GDM1 (cell line): ENCODE measurements around the gene APLF.
"Not testable (repeated sequence)": the region's sequence is repeated elsewhere in the genome, so short reads cannot be mapped to it uniquely, and the experiment has no call there.

Source experiments
- DNase-seq: peaks from one replicate; lab custom pipeline; 2025; lab: John Stamatoyannopoulos, UW

The APLF gene

DNA sequence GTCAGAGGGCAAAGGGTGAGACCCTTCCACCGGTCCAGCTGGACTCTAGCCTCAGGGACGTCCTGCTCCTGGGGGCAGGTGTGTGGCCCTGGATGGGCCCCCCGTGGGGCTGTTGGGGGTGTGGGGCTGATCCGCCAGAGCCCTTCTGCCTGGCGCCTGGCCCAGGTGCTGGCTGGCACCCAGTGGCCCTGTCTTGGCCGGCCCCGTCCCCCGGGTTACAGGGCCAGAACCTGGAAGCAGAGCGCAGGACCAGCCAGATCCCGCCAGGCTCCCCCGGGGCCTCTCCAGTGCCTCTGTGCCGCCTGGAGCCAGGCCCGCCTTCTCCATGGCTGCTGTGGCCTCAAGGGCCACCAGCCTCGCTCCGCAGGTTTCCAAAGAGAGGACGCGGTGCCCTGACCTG, 62.3 kb downstream of the APLF start:
- not testable (repeated sequence) for DNase-seq

DNA sequence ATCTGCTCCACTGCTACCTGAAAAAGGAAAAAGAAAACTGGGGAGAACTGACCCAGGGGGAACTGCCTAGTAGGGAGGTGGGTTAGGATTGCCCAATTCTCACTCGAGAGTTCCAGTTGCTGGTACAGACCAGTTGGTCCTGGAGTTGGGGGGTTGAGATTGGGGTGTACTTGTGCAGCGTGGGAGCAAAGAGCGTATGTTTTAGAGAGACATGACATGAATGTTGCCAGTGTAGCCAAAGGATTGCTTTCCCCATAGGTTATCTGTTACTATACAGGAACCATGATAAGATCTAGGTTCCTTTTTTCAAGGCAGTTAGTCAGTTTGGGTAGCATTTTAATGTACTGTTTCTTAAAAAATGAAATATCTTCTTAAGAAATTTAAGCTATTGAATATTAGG, 68.6 kb downstream of the APLF start:
- peak; percentile 13 for DNase-seq

- DNase-seq, result no peak
Observed at GRCh38 chr2:68537011-68537410, 69.6 kb downstream of the APLF start.

GRCh38 chr2:68537809-68538208, 70.4 kb downstream of the APLF start:
- DNase-seq, result no peak

DNA sequence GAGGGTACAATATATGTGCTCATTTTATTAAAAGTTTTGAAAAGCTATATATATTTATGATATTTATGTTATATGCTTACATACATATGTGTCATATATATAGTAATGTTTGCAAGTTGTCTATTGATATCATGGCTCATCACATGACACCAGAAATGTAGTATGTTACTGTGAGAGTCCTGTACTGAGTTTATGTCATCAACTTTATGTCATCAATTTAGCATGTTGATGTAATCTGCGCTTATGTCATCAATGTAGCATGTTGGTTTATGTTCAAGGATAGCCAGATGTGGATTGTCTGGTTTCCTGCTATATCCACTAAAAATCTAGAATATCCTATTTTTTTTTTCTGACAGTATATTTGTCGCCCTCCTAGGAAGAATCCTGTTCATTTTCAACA, 77.4 kb downstream of the APLF start:
- DNase-seq, result no peak

GRCh38 chr2:68548396-68548795, 81.0 kb downstream of the APLF start:
- DNase-seq, result no peak

GRCh38 chr2:68553098-68553497, 85.7 kb downstream of the APLF start:
- no peak for DNase-seq

DNA sequence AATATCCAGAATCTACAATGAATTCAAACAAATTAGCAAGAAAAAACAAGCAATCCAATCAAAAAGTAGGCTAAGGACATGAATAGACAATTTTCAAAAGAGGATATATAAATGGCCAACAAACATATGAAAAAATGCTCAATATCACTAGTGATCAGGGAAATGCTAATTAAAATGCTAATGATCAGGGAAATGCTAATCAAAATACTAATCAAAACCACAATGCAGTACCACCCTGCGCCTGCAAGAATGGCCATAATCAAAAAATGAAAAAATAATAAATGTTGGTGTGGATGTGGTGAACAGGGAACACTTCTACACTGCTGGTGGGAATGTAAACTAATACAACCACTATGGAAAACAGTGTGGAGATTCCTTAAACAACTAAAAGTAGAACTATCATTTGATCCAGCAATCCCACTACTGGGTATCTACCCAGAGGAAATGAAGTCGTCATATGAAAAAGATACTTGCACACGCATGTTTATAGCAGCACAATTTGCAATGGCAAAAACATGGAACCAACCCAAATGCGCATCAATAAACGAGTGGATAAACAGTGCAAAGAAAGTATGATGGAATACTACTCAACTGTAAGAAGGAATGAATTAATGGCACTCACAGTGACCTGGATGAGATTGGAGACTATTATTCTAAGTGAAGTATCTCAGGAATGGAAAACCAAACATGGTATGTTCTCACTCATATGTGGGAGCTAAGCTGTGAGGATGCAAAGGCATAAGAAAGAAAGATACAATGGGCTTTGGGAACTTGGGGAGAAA, 88.2 kb downstream of the APLF start:
- DNase-seq, result not testable (repeated sequence)

- DNase-seq, result no peak
Observed at GRCh38 chr2:68556381-68556780, 89.0 kb downstream of the APLF start.

DNA sequence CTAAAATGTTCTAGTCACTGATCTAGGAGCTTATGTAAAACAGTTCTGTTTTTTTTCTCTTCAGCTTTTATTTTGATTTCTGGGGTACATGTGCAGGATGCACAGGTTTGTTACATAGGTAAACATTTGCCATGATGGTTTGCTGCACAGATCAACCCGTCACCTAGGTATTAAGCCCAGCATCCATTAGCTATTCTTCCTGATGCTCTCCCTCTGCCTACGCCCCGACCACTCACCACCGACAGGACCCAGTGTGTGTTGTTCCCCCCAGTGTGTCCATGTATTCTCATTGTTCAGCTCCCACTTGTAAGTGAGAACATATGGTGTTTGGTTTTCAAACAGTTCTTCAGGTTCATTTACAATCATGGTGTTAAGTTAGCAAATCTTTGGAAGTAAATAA, 91.2 kb downstream of the APLF start:
- no peak for DNase-seq

- DNase-seq, result no peak
Observed at GRCh38 chr2:68559692-68560091, 92.3 kb downstream of the APLF start.

DNA sequence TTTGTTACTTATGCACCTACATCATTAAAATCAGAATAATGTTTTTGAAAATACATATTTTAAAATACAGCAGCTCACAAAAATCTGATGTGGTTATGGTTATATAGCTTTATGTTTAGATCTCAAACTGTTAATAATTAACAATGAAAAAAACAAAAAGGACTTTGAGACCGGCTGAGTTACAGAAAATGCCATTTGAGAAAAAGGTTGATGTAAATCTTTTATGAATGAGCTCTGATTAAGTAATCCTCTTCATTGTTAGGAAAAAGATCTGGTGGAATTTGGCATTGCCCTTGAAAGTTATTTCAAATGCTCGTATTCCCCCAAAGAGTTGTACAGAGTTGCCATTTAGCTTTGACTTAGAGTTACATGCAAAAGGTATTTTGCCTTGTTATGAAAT, 93.2 kb downstream of the APLF start:
- DNase-seq, result no peak

DNA sequence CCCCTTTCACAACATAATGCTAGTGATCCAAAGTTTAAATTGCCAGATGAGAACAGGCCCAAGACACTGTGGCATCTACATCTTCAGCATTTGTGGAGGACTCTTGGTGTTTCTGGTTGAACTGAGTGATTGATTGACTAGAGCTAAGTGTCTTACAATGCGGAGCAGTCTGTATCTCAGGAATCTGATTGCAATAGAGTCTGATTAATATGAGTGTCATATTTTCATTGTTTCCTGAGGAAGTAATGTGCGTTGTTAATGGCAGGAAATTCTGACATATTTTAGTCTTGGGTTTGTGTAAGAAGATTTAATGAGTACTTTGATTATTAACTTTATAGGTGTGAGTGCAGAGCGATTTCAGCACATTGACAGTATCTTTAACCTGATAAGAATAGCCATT, 94.0 kb downstream of the APLF start:
- no peak for DNase-seq

GRCh38 chr2:68562934-68563333, 95.5 kb downstream of the APLF start:
- DNase-seq, result no peak

DNA sequence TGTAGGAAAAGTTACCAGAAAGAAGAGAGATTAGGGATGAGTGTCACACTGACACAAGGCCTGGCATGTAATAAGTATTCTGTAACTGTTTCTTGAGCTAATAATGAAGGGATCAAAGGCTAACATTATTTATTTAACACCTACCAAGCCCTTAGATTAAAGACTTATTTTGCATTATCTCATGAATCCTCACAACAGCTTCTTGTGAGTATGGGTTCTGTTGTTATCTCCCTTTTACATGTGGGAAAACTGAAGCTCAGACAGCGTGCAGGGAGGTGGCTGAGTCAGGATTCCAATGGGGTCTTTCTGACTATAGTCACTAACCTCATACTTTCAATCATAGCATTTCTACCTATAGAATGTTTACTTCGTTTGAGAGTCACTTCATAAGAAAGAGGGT, 97.0 kb downstream of the APLF start:
- DNase-seq, result no peak

DNA sequence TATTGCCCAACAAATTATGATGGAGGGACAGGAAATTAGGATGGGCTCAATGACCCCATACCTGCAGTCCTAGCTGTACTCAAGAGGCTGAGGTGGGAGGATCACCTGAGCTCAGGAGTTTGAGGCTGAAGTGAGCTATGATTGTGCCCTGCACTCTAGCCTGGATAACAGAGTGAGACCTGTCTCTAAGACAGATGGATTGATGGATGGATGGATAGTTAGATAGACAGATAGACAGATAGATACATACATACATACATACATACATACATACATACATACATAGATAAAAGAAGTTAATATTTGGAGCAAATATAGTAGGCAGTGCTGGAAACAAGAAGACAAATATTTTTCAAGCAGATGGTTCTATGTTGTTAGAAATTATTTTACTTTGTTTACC, 97.9 kb downstream of the APLF start:
- no peak for DNase-seq

DNA sequence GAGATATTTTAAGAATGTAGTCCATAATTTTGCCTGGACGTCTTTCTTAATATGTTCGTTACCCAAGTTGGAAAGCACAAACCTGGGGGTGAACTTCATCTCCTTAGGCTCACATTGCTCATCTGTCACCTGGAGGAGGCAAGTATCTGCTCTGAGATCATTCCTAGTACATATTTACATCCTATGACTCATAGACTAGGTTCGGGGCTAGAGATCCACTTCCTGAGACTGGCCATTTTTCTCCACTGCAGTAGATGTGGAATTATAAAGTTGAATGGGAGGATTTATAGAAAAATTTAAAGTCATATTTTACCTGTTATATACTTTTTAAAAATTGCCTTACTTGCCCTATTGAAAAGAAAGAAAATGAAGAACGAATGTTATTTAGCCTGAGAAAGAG, 98.5 kb downstream of the APLF start:
- no peak for DNase-seq

DNA sequence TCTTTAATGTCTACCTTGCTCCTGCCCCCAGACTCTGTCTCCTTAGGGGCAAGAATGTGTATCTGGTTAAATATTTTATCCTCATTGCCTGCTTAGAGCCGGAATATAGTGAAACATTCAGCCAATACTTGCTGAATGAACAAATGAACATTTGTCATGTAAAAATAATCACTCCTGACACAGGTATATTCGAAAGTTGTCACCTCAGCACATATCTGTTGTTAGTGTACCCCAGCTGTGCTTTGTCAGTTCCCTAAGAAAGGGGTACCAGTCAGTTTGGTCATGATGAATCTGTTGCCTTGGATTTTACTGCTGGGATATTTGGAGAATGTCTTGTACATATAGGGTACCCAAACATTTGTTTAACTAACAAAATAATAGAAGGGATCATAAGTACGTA, 99.0 kb downstream of the APLF start:
- DNase-seq, result no peak

DNA sequence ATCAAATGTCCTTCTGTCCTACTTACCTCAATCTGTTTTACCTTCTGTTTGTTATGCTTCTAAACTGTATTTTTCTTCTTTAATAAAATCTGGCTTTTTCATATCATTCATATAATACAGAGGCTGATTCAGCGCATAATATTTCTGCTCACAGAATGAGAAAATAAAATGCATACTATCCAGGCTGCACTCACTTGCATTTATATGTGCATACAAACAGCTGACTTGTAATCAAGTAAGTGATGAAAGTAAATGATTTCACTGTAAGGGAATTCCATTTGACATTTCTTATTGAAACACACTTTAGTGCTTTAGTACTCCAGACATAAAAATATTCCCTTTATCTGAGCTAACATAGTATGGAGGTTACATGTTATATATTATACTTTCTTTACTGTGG, 100.7 kb downstream of the APLF start:
- no peak for DNase-seq

DNA sequence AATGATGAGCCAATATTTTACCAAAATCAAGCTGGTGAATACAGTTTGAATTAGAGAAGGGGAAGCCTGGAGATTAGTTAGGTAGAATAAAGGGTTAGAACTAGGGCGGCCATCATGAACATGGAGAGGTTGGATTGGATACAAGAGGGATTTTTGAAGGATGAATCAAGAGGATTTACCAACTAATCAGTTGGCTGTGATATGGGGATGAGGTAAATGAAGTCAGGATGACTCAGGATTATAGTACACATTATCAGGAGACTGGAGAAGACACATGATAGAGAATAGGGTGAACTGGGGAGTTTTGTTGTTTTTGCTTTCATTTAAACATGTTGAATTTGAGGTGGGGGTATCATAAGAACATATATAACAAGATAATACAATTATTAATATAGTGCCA, 102.2 kb downstream of the APLF start:
- DNase-seq, result no peak

GRCh38 chr2:68570434-68570833, 103.0 kb downstream of the APLF start:
- not testable (repeated sequence) for DNase-seq

DNA sequence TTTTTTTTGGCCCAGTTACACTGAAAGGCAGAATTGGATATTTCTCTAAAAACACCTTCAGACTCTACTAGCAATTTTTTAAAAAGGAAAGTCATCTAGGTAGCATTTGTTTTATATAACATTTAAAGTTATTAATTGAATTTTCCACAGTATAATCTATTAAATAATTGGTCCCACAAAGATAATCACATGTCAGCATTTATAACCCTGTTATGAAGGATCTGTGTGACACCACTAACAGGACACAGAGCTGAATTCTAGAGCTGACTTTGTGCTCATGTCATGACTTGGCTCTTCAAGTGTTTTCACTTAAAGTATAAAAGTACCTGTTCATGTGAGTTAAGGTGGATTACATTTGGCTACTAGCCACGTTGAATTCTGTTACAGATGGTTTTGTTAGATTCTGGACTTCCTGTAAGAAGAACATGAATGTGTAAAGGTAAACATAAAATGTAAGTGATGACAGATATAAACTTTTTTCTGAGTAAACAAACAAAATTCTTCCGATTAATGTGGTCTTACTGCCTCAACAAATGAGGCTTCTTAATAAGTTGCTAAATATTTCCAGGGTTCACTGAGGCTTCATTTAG, 106.9 kb downstream of the APLF start:
- DNase-seq, result no peak

GRCh38 chr2:68577183-68577582, 109.8 kb downstream of the APLF start:
- no peak for DNase-seq

- no peak for DNase-seq
Observed at GRCh38 chr2:68579689-68580088, 112.3 kb downstream of the APLF start.
